ENCODE results near the gene TSEN54. TPM values are rescaled to one million over a fixed set of nuclear protein-coding genes. Genes with fewer than 3 reads are reported as not detected.
A peak's percentile ranks its signal among the peaks of the same experiment; 100 is the strongest.
"Not testable (repeated sequence)": the region's sequence is repeated elsewhere in the genome, so short reads cannot be mapped to it uniquely, and the experiment has no call there.

Gene TSEN54
- total RNA-seq, 2 donors from 2014 or later = 9.0 to 9.5 TPM

DNA sequence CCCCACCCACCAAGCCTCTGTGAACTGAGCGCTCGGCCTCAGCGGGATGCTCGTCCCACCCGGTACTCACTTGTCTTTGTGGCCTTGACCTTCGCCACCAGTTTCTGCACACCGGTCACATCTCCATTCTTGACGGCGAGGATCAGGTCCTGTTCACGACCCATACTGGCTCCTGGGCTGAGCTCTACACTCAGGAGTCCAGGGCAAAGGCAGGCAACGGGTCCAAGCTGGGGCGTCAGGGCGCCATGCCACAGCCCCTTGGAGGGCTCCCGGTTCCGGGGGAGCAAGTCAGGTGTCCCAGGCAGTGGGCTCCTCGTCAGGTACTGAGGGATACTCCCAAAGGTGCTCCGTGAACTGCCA lies 2.7 kb upstream of the TSEN54 start:
- DNase-seq (no peak), ATAC-seq (no peak)
- intact Hi-C loops (cut with DNase I) = loop anchor here in 1 of 2 donors (10.0 kb wide), 2 partner anchors 59 to 89 kb away; partner anchors contain the start of gene TMEM94

- DNase-seq (no peak), ATAC-seq (peak in 1 of 2 donors; percentile 1)
- intact Hi-C loops (cut with DNase I) = loop anchor here in 1 of 2 donors (10.0 kb wide), 2 partner anchors 60 to 90 kb away; partner anchors contain the start of gene TMEM94
Observed at GRCh38 chr17:75514299-75514918, 1.9 kb upstream of the TSEN54 start.

DNA sequence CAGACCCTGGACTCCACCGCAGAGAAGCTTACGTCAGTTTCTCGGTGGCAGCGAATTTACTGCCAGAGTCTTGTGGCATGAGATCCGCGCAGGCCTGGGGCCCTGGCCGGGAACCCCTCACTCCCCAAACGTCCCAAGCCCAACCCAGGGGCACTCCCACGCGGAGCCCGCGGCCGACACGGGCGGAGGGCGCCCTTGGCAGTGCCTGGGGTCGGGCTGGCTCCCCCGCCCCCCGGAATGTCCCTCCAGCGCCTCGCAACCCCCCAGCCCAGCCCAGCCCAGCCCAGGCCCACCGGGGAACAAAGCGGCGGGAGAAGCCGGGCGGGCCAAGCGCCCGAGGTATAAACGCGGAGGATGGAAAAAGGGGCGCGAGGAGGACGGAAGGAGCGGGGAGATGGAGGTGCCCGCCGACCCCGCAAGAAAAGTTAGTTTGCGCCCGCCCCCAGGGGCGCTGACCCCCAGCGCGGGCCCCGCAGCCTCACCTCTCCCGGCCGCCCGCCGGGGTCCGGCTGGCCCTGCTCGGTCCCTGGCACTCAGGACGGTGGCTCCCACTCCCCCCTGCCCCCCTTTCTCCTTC lies 1.3 kb upstream of the TSEN54 start:
- intact Hi-C loops (cut with DNase I) = loop anchor here in 1 of 2 donors (10.0 kb wide), 2 partner anchors 60 to 90 kb away; partner anchors contain the start of gene TMEM94
- DNase-seq (no peak), ATAC-seq (peak; percentile 0)

- DNase-seq (peak; percentile 97), ATAC-seq (peak; percentile 89 to 93)
- intact Hi-C loops (cut with DNase I) = loop anchor here (2.0 to 10.0 kb wide), 3 partner anchors 61 to 91 kb away; partner anchors contain the start of gene TMEM94 (in 1 of the 2)
Observed at GRCh38 chr17:75515496-75516254, 653 bp upstream of the TSEN54 start, which contains the start of gene CASKIN2. Gene CASKIN2 (minus strand): TSS chr17:75515537. CDS start chr17:75513804, 1,733 bp downstream.

GRCh38 chr17:75516619-75517296 lies 430 bp downstream of the TSEN54 start:
- peak; percentile 44 for DNase-seq
- no peak for ATAC-seq
- intact Hi-C loops (cut with DNase I) = loop anchor here (2.0 to 10.0 kb wide), 3 partner anchors 62 to 92 kb away; partner anchors contain the start of gene TMEM94 (in 1 of the 2)

- intact Hi-C loops (cut with DNase I) = loop anchor here (2.0 to 10.0 kb wide), 3 partner anchors 63 to 93 kb away; partner anchors contain the start of gene TMEM94 (in 1 of the 2)
- ATAC-seq = no peak
- DNase-seq = no peak
Observed at GRCh38 chr17:75517297-75517865, 1.1 kb downstream of the TSEN54 start.

GRCh38 chr17:75518201-75518600 lies 1.9 kb downstream of the TSEN54 start:
- no peak for ATAC-seq
- intact Hi-C loops (cut with DNase I) = loop anchor here in 1 of 2 donors (10.0 kb wide), 2 partner anchors 63 to 93 kb away; partner anchors contain the start of gene TMEM94
- no peak for DNase-seq

GRCh38 chr17:75518983-75519537 lies 2.7 kb downstream of the TSEN54 start:
- DNase-seq (no peak), ATAC-seq (no peak)

DNA sequence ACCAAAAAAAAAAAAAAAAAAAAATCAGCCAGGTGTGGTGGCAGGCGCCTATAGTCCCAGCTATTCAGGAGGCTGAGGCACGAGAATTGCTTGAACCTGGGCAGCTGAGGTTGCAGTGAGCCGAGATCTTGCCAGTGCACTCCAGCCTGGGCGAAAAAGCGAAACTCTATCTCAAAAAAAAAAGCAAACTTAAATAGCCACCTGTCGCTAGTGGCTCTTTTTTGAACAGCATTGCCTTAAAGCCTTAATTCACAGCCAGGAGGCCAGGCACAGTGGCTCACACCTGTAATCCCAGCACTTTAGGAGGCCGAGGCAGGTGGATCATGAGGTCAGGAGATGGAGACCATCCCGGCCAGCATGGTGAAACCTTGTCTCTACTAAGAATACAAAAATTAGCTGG lies 4.1 kb downstream of the TSEN54 start:
- intact Hi-C loops (cut with DNase I); DNase-seq; ATAC-seq: not testable (repeated sequence)

More at GRCh38 chr17:75518983-75519537, 2.7 kb downstream of the TSEN54 start:
- intact Hi-C loops (cut with DNase I) = loop anchor here in 1 of 2 donors (10.0 kb wide), 2 partner anchors 64 to 94 kb away; partner anchors contain the start of gene TMEM94

DNA sequence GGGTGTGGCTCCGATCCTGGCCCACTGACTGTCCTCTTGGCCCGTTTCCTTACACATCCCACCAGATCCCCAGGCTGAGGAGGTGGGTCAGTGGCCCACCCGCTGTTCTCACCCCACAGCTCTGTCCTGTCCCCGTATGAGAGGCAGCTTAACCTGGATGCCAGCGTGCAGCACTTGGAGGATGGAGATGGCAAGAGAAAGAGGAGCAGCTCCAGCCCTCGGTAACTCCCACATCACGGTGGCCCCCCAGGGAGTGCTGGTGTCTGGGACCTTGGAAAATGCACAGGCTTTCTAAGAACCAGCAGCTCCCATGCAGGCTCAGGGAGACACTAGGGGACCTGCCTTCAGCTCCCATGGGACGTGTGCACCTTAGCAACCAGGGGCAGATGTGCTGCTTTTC lies 5.0 kb downstream of the TSEN54 start:
- DNase-seq (no peak), ATAC-seq (no peak)
- intact Hi-C loops (cut with DNase I) = no loop called here

- intact Hi-C loops (cut with DNase I) = no loop called here
- no peak for DNase-seq
- no peak for ATAC-seq
Observed at GRCh38 chr17:75521951-75522727, 5.8 kb downstream of the TSEN54 start.

DNA sequence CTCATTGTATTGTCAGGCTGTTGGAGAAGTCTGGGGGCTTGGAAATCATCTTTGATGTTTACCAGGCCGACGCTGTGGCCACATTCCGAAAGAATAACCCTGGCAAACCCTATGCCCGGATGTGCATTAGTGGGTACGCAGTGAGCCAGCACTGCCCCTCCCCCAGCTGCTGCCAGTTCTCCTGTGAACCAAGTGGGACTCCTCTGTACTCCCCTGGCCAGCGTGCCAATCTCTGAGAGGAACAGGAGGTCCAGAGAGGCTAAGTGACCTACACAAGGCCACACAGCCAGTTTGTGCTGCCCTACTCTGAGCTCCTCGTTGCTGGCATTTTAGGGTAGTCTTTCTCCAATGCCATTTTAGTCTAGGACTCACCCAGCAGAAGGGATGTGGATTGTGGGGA lies 7.3 kb downstream of the TSEN54 start:
- no peak for DNase-seq
- intact Hi-C loops (cut with DNase I) = no loop called here
- no peak for ATAC-seq

- intact Hi-C loops (cut with DNase I) = no loop called here
- DNase-seq (no peak), ATAC-seq (no peak)
Observed at GRCh38 chr17:75524269-75524969, 8.1 kb downstream of the TSEN54 start.

GRCh38 chr17:75524970-75525805 lies 8.9 kb downstream of the TSEN54 start, which contains the start of gene LLGL2:
Gene LLGL2 (plus strand): TSS chr17:75525697. CDS start chr17:75543427, 17,730 bp downstream.
- intact Hi-C loops (cut with DNase I) = loop anchor here in 1 of 2 donors (5.0 kb wide), 1 partner anchor 62 kb away; the partner anchor contains the start of gene MYO15B
- DNase-seq = peak; percentile 76
- ATAC-seq = peak; percentile 93 to 96

DNA sequence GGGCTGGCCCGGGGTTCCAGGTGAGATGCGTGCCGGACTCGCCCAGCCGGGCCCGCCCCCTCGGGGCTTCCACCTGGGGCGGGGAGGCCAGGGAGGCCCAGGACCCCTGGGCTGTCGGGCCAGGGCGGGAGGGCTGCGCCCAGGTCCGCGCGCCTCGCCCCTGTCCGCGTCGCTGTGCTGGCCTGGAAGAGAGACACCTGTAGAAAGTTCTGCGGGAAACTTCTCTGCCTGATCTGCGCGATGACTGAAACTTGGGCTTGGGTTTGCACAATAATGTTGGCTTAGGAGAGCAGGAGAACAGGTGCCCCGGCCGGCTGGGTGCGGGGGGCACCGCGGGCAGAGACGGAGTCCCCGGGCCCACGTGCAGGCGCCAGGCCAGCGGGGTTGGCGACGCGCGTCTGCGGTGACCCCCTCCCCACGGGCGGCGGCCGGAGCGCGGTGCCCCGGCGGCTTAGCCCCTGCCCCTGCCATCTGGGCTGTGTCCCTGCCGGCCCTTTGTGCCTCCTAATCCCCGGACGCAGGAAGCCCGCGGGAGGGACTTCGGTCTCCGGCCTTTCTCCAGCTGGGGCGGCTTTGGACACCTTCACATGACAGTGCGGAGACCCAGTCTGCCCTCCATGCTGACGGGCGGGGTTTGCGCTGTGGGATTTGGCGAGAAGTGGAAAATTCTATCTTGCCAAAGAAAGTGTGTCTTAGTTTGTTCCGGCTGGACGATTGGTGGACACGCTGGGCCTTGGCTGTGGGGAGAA lies 9.7 kb downstream of the TSEN54 start:
- intact Hi-C loops (cut with DNase I) = loop anchor here in 1 of 2 donors (5.0 kb wide), 1 partner anchor 61 kb away; the partner anchor contains the start of gene MYO15B
- ATAC-seq = peak; percentile 9 to 17
- no peak for DNase-seq

Data from left cardiac atrium (tissue), 4 donors.